Endothelial cell of hepatic sinusoid (primary cell): ENCODE measurements around the gene COL26A1.

Experiments
- in situ Hi-C: cut with HindIII; loops from 2 replicates; pipeline ENCODE4 v1.10.0; 2017; ENCODE audit warnings: low sequenced_read_pairs

COL26A1 gene

GRCh38 chr7:101529560-101529959 is 166.9 kb downstream of the COL26A1 start:
- in situ Hi-C loops: no loop called here

- in situ Hi-C loops: no loop called here
Measured at GRCh38 chr7:101531726-101532357, 169.2 kb downstream of the COL26A1 start.

GRCh38 chr7:101532400-101533102 is 169.9 kb downstream of the COL26A1 start:
- in situ Hi-C loops: no loop called here

- in situ Hi-C loops: no loop called here
Measured at GRCh38 chr7:101533103-101533465, 170.4 kb downstream of the COL26A1 start.

- in situ Hi-C loops: no loop called here
Measured at GRCh38 chr7:101534015-101534803, 171.5 kb downstream of the COL26A1 start.

- in situ Hi-C loops: no loop called here
Measured at GRCh38 chr7:101534873-101535272, 172.2 kb downstream of the COL26A1 start.

GRCh38 chr7:101535351-101535751 is 172.7 kb downstream of the COL26A1 start:
- in situ Hi-C loops: no loop called here

- in situ Hi-C loops: no loop called here
Measured at GRCh38 chr7:101536232-101536631, 173.6 kb downstream of the COL26A1 start.

GRCh38 chr7:101536668-101537067 is 174.0 kb downstream of the COL26A1 start:
- in situ Hi-C loops: no loop called here

GRCh38 chr7:101537205-101537604 is 174.5 kb downstream of the COL26A1 start:
- in situ Hi-C loops: no loop called here

- in situ Hi-C loops: no loop called here
Measured at GRCh38 chr7:101537935-101538595, 175.4 kb downstream of the COL26A1 start.

- in situ Hi-C loops: no loop called here
Measured at GRCh38 chr7:101538596-101539459, 176.2 kb downstream of the COL26A1 start.

- in situ Hi-C loops: no loop called here
Measured at GRCh38 chr7:101539784-101540183, 177.1 kb downstream of the COL26A1 start.

- in situ Hi-C loops: no loop called here
Measured at GRCh38 chr7:101542527-101543241, 180.0 kb downstream of the COL26A1 start.

- in situ Hi-C loops: no loop called here
Measured at GRCh38 chr7:101543242-101543766, 180.6 kb downstream of the COL26A1 start.

GRCh38 chr7:101543846-101544245 is 181.2 kb downstream of the COL26A1 start:
- in situ Hi-C loops: no loop called here

- in situ Hi-C loops: no loop called here
Measured at GRCh38 chr7:101545441-101546190, 182.9 kb downstream of the COL26A1 start.

GRCh38 chr7:101546308-101546936 is 183.7 kb downstream of the COL26A1 start:
- in situ Hi-C loops: no loop called here
